ENCODE measurements around the gene EEFSEC. TPM values are rescaled to one million over a fixed set of nuclear protein-coding genes. Genes with fewer than 3 reads are reported as not detected.

The EEFSEC gene, protein sequence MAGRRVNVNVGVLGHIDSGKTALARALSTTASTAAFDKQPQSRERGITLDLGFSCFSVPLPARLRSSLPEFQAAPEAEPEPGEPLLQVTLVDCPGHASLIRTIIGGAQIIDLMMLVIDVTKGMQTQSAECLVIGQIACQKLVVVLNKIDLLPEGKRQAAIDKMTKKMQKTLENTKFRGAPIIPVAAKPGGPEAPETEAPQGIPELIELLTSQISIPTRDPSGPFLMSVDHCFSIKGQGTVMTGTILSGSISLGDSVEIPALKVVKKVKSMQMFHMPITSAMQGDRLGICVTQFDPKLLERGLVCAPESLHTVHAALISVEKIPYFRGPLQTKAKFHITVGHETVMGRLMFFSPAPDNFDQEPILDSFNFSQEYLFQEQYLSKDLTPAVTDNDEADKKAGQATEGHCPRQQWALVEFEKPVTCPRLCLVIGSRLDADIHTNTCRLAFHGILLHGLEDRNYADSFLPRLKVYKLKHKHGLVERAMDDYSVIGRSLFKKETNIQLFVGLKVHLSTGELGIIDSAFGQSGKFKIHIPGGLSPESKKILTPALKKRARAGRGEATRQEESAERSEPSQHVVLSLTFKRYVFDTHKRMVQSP
- polyA plus RNA-seq (2013, experiment 1 of 2) = 12.7 TPM
- 13.3 TPM for polyA plus RNA-seq (2013, experiment 2 of 2)

GRCh38 chr3:128153156-128154041 is at the start of gene EEFSEC:
Gene EEFSEC (plus strand): TSS chr3:128153481. CDS start chr3:128153508, 27 bp downstream.
- 0 to 1% methylated on average over 42 to 81 of the region's 96 CpGs for WGBS, 2 experiments (ENCODE audit: insufficient coverage in 2 of 2)
- Histone ChIP-seq H3K27ac (ENCODE audit: low read depth, low read length, severe bottlenecking) (peak within 1 kb of the TSS; percentile 41), H3K36me3 (ENCODE audit: control insufficient read depth, insufficient read depth, low read length) (peaks cover 21% of the 10 kb centered on the region), H3K9me3 (ENCODE audit: control insufficient read depth, low read length) (no peaks in the 10 kb centered on the region), H3K4me1 (ENCODE audit: control insufficient read depth, insufficient read depth, low read length, poor library complexity, severe bottlenecking) (no peaks in the 10 kb centered on the region), H3K4me3 (ENCODE audit: extremely low read depth, insufficient read depth, low read length, poor library complexity, severe bottlenecking) (peak within 1 kb of the TSS; percentile 70)

DNA sequence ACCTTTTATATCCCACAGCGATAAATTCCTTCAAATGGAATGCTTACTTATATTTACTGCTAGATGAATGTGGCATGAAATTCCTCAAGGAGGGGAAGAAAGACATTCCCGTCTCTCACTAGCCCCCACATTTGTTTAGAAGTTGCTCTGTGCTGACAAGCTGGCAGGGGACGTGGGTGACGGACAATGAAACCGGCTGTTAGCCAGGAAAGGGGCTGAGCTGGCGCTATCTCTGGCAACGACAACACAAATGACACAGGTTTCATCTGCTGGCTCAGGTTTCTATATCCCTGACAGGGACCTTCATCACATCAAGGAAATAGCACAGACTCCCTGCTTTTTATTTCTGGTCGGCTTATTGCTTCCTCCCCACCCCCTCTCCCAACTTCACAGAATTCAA is 45.4 kb upstream of the EEFSEC start:
- Histone ChIP-seq H3K27ac (ENCODE audit: low read depth, low read length, severe bottlenecking) (no peak overlapping the region), H3K36me3 (ENCODE audit: control insufficient read depth, insufficient read depth, low read length) (peaks cover 77% of the 10 kb centered on the region), H3K4me1 (ENCODE audit: control insufficient read depth, insufficient read depth, low read length, poor library complexity, severe bottlenecking) (no peaks in the 10 kb centered on the region), H3K9me3 (ENCODE audit: control insufficient read depth, low read length) (no peaks in the 10 kb centered on the region), H3K4me3 (ENCODE audit: extremely low read depth, insufficient read depth, low read length, poor library complexity, severe bottlenecking) (no peak overlapping the region)
- WGBS, 2 experiments (ENCODE audit: insufficient coverage in 2 of 2) = 68 to 85% methylated on average over 5 to 6 of the region's 8 CpGs

GRCh38 chr3:128111147-128111546 is 42.1 kb upstream of the EEFSEC start:
- no peaks in the 10 kb centered on the region for H3K4me1 ChIP-seq (ENCODE audit: control insufficient read depth, insufficient read depth, low read length, poor library complexity, severe bottlenecking)
- no peak overlapping the region for H3K4me3 ChIP-seq (ENCODE audit: extremely low read depth, insufficient read depth, low read length, poor library complexity, severe bottlenecking)
- no peaks in the 10 kb centered on the region for H3K9me3 ChIP-seq (ENCODE audit: control insufficient read depth, low read length)
- peaks cover 76% of the 10 kb centered on the region for H3K36me3 ChIP-seq (ENCODE audit: control insufficient read depth, insufficient read depth, low read length)
- no peak overlapping the region for H3K27ac ChIP-seq (ENCODE audit: low read depth, low read length, severe bottlenecking)
- 85 to 95% methylated on average over 3 to 5 of the region's 5 CpGs for WGBS, 2 experiments (ENCODE audit: insufficient coverage in 2 of 2)

DNA sequence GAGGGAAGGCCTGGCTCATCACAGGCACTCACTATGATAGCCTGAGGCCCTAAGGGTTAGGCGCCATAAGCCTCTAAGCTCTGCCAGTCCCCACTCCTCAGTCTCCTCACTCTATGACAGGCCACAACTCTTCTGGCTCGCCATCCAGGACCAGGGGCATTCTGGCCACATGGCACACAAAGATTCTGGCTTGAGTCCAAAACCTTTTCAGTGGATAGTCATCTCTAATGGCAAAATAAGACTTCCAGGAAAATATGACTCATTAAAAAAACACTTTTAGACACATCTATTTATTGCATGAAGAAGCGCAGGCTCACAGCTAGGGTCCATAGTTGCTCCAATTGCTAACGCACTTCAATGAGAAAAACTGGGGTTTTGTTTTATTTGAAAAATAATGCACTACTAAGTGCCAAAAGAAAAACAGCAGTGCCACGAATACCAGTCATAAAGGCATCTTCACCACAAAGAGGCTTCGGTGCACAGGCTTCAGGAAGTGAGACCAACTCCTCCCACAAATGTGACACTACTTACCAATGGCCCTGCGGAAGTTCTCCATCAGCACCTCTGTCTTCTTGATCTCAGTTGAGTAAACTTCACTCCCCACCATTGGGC is 40.8 kb upstream of the EEFSEC start:
- Histone ChIP-seq H3K27ac (ENCODE audit: low read depth, low read length, severe bottlenecking) (no peak overlapping the region), H3K4me3 (ENCODE audit: extremely low read depth, insufficient read depth, low read length, poor library complexity, severe bottlenecking) (no peak overlapping the region), H3K4me1 (ENCODE audit: control insufficient read depth, insufficient read depth, low read length, poor library complexity, severe bottlenecking) (no peaks in the 10 kb centered on the region), H3K9me3 (ENCODE audit: control insufficient read depth, low read length) (no peaks in the 10 kb centered on the region), H3K36me3 (ENCODE audit: control insufficient read depth, insufficient read depth, low read length) (peaks cover 74% of the 10 kb centered on the region)
- 92 to 94% methylated on average over 3 to 5 of the region's 7 CpGs for WGBS, 2 experiments (ENCODE audit: insufficient coverage in 2 of 2)

DNA sequence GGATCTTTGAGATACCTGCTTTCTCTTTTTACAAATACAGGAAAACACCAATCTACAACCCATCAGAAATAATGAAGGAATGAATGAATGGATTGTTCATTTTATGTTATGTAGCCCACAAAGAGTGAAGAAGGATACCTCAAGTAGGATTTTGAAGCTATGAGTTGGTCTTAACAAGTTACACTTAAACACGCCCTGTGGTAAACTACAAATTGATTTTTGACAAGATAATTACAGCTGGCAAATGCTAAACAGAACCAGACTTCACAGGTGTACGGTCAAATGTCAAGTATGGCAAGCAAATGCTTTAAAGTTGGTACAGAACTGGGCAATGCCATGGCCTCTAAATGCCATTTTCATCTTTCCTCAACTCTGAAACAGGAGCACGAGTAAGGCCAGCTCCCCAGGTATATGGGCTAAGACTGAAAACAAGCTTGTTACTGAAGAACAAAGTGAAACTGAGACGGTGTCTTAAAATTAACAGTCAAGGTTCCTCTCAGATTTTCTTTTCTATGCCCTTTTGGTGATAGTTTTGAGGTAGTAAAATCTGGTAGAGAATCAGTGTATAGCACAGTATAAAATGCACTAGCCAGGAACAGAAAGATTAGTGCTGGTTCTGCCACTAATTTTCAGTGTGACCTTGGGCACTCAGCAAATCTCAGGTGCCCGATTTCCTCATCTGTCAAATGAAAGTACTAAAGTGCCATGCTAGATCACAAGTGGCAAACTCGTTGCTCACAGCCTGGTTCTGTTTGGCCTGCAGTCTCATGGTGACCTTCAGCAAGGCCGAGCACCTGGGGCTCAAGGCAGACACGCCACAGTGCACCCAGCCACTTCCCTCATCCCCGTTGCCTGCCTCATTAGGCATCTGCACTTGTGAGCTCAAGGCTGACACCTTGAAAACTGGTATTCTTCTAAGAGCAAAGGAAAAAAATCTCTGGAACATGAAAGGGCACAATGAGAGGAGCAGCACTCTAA is 39.2 kb upstream of the EEFSEC start:
- Histone ChIP-seq H3K4me1 (ENCODE audit: control insufficient read depth, insufficient read depth, low read length, poor library complexity, severe bottlenecking) (no peaks in the 10 kb centered on the region), H3K27ac (ENCODE audit: low read depth, low read length, severe bottlenecking) (no peak overlapping the region), H3K4me3 (ENCODE audit: extremely low read depth, insufficient read depth, low read length, poor library complexity, severe bottlenecking) (no peak overlapping the region), H3K36me3 (ENCODE audit: control insufficient read depth, insufficient read depth, low read length) (peaks cover 72% of the 10 kb centered on the region), H3K9me3 (ENCODE audit: control insufficient read depth, low read length) (no peaks in the 10 kb centered on the region)
- WGBS, 2 experiments (ENCODE audit: insufficient coverage in 2 of 2) = 92 to 93% methylated on average over 8 to 9 of the region's 9 CpGs

- no CpG with 5 or more reads among the region's 1 CpG for WGBS, 2 experiments (ENCODE audit: insufficient coverage in 2 of 2)
- no peaks in the 10 kb centered on the region for H3K4me1 ChIP-seq (ENCODE audit: control insufficient read depth, insufficient read depth, low read length, poor library complexity, severe bottlenecking)
- H3K9me3 ChIP-seq (ENCODE audit: control insufficient read depth, low read length) = no peaks in the 10 kb centered on the region
- peaks cover 19% of the 10 kb centered on the region for H3K36me3 ChIP-seq (ENCODE audit: control insufficient read depth, insufficient read depth, low read length)
- H3K4me3 ChIP-seq (ENCODE audit: extremely low read depth, insufficient read depth, low read length, poor library complexity, severe bottlenecking) = no peak overlapping the region
- H3K27ac ChIP-seq (ENCODE audit: low read depth, low read length, severe bottlenecking) = no peak overlapping the region
These were observed 31.3 kb upstream of the EEFSEC start for GRCh38 chr3:128122013-128122412.

GRCh38 chr3:128123156-128123537 is 30.1 kb upstream of the EEFSEC start:
- 0% methylated on average over 11 to 20 of the region's 22 CpGs for WGBS, 2 experiments (ENCODE audit: insufficient coverage in 2 of 2)
- Histone ChIP-seq H3K27ac (ENCODE audit: low read depth, low read length, severe bottlenecking) (peak overlapping the region; percentile 96), H3K36me3 (ENCODE audit: control insufficient read depth, insufficient read depth, low read length) (peaks cover 12% of the 10 kb centered on the region), H3K4me1 (ENCODE audit: control insufficient read depth, insufficient read depth, low read length, poor library complexity, severe bottlenecking) (no peaks in the 10 kb centered on the region), H3K9me3 (ENCODE audit: control insufficient read depth, low read length) (no peaks in the 10 kb centered on the region), H3K4me3 (ENCODE audit: extremely low read depth, insufficient read depth, low read length, poor library complexity, severe bottlenecking) (peak overlapping the region; percentile 91)

DNA sequence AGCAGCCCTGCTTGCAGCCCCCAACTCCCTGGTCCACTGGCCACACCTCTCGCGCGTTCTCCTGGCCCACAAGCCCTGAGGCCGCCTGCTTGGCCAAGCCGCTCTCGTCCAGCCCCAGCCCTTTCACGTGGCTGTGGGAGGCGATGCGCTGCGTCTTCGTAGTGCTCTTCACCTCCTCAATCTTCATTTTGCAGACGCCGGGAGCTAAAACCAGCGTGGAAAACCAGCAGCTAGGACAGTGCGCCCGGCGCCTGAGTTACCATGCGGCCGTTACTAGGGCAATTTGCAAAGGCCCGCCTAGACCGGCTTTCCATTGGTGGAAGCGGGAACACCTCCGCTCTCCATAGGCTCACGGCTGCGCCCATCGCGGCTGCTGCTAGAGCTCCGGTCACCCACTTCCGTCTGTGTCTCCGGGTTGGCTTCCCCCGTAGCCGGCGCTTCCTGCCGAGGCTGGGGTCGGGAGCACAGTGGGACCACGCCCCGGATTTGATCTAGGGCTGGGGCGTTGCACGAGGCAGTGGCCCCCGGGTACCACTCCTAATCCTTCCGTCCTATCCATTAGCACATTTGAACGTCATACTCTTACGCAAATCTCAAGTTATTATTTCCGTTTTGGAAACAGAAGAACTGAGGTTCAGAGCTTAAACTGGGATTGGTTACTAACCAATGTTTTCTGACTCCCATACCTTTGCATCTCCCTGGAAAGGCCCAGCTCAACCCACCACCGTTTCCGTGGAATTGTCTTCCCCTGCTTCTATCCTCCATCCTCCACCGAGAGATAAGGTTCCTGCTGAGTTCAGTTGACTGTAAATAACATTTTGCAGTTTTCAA is 29.5 kb upstream of the EEFSEC start, which contains the start of gene RUVBL1:
Gene RUVBL1, minus strand, starts transcription at position 275 of the 831 bp plus-strand sequence. Its CDS starts 88 bp downstream, at position 187.
- Histone ChIP-seq H3K4me3 (ENCODE audit: extremely low read depth, insufficient read depth, low read length, poor library complexity, severe bottlenecking) (peak within 1 kb of the TSS; percentile 91), H3K9me3 (ENCODE audit: control insufficient read depth, low read length) (no peaks in the 10 kb centered on the region), H3K36me3 (ENCODE audit: control insufficient read depth, insufficient read depth, low read length) (peaks cover 12% of the 10 kb centered on the region), H3K27ac (ENCODE audit: low read depth, low read length, severe bottlenecking) (peak within 1 kb of the TSS; percentile 96), H3K4me1 (ENCODE audit: control insufficient read depth, insufficient read depth, low read length, poor library complexity, severe bottlenecking) (no peaks in the 10 kb centered on the region)
- WGBS, 2 experiments (ENCODE audit: insufficient coverage in 2 of 2) = 3 to 6% methylated on average over 37 to 44 of the region's 47 CpGs

DNA sequence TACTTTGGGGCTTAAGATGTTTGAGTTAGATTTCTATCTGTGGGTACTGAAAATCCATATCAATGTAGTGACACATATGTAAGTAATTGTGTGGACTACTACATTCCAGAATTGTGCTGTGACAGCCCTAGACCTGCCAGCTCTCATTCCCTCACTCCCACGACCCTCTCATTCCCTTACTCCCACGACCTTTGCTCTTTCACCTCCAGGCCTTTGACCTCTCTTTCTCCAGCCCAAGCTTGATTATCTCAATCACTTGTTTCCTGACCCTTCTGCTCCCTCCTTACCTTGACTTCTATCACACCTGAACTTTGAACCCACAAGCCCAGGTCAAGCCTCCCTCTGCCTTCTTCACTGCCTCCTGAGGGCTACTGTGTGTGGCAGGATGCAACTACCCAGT is 26.0 kb upstream of the EEFSEC start:
- no peak overlapping the region for H3K4me3 ChIP-seq (ENCODE audit: extremely low read depth, insufficient read depth, low read length, poor library complexity, severe bottlenecking)
- 72 to 74% methylated on average over 2 of the region's 2 CpGs for WGBS, 2 experiments (ENCODE audit: insufficient coverage in 2 of 2)
- no peak overlapping the region for H3K27ac ChIP-seq (ENCODE audit: low read depth, low read length, severe bottlenecking)
- no peaks in the 10 kb centered on the region for H3K4me1 ChIP-seq (ENCODE audit: control insufficient read depth, insufficient read depth, low read length, poor library complexity, severe bottlenecking)
- H3K36me3 ChIP-seq (ENCODE audit: control insufficient read depth, insufficient read depth, low read length) = no peaks in the 10 kb centered on the region
- H3K9me3 ChIP-seq (ENCODE audit: control insufficient read depth, low read length) = no peaks in the 10 kb centered on the region
